ENCODE data around the gene ZNF883.
A peak's percentile ranks its signal among the peaks of the same experiment; 100 is the strongest.

ZNF883 gene

DNA sequence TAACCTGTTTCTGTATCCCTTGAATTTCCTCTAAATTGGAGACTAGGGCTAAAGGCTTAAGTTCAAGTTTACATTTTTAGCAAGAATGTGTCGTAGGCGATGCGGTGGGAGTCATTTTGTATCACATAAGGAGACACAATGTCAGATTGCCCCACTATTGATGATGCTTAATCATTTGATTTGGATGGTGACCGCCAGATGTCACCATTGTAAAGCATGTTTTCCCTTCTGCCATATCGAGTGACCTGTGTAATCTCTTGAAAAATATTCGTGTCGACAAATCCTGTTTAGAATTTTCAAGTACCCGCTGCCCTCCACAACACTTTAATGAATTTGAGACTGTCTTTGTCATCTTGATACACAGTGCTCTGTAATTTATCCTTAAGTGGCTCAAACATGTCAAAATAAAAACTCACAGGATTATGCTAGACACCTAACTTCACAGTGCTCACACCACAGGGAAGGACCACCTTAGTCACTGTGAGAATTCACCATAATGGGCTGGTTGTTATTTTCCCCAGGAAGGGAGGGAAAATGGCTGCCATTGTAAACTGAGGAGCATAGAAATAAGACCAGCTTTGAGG is 86.8 kb downstream of the ZNF883 start:
- H3K27ac ChIP-seq: no peak overlapping the region

DNA sequence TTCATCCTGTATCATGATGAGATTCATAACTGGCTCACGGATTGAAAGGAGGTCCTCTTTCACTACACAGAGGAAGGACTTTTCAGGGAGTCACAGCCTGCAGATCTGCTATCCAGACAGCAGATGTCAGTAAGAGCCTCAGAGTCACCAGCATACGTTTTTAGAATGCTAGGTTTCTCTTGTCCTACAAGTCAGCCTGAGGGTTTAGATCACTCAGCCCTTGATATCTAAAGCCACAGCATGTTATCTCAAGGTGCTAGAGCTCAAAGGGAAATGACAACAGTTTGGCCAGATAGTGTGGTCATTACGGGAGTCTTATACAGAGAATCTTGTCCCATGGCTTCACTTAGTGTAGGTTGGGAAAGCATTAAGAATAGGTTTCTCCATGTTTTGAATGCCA is 90.4 kb downstream of the ZNF883 start:
- Histone ChIP-seq H3K4me3 (no peak overlapping the region), H3K27ac (no peak overlapping the region)

More for the DNA sequence above, 86.8 kb downstream of the ZNF883 start:
- no peak overlapping the region for H3K4me3 ChIP-seq

DNA sequence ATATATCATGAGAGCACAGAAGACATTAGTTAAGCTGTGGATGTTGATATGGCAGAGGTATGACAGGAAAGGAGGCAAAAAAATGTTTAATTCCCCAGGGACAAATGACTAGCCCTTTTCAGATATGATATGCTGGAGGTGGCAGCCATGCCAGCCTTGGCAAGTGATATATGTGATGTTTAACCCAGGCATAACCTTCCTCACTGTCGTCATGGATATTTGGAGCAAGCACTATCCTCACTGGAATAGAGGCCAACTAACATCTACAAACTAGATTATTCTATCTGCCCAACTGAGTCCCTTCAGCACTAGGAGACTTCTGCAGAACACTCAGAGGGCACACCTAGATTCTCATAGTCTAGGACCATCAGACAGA is 94.0 kb downstream of the ZNF883 start:
- Histone ChIP-seq H3K27ac (peak overlapping the region in 1 of 21 experiments; percentile 19), H3K4me3 (no peak overlapping the region)

DNA sequence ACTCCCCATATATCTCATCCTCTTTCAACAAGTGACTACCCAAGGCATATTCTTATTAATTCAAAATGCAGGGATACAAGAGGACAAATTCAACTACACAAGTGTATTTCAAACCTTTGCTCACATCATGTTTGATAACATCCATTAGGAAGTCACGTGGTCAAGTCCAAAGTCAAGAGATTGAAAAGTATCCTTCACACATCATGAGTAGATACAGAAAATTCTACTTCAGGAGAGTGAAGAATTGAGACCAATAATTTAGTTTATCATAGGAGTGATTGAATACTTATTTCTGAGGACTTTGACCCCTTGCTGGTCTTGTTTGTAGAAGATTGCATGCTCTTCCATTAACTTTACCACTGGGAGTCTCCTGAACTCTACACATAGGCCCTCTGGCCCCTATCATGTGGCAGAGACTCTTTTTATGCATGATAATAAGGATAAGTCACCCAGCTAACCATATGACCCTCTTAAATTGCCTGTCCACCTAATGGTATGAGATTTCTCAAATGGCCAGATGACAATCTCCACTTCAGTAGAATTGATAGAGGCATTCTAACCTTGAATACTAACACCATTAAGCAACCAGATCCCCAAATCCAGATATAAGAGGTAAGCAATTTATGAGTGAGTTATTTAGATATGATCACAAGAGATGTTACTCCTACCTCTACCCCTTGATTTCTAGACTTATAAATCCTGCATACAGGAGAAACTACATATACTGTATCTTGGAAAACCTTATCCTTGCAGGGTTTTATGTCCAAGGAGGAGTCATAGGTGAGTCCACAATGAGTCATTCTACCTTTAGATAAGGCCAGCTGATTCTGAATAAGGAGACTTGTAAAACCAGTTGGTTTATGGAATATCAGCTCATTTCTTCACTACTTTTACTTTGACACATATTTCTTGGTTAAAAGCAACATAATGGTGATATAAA is 94.7 kb downstream of the ZNF883 start:
- Histone ChIP-seq H3K27ac (peak overlapping the region in 1 of 21 experiments; percentile 19), H3K4me3 (no peak overlapping the region)

DNA sequence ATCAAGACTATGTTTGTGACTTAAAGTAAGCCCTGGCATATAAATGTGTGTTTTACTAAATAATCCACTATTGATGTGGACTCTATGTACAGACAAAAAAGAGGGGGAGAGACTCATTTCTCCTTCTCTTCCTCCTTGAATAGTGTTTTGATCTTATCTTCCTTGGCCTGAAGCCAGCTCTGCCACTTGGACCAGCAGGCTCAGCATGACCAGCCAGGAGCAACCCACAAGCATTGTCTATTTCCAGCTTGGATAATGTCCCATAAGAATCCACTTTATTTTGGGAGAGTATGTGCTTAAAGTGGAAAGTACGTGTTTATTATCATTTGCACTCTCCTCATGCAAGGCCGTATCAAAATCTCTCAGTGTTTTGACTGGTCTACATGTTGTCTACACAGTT is 97.5 kb downstream of the ZNF883 start:
- no peak overlapping the region for H3K4me3 ChIP-seq
- H3K27ac ChIP-seq: no peak overlapping the region

DNA sequence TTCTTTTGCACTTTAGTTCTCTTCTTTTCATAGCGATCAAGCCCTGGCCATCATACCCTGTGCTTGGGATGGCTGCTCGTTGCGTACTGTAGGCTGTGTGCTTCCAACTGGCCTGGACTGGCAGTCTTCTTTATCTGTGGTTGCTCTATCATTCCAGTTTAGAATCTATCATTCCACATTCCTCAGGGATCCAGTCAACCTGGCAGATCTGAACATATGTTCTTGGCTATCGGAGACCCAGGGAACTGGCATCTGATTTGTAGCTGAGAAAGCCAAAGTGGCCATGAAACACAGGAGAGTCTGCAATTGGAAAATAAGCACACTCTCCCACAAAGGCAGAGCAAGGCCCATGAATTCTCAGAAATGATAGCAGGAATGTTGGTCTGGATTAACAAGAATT is 98.7 kb downstream of the ZNF883 start:
- no peak overlapping the region for H3K4me3 ChIP-seq
- no peak overlapping the region for H3K27ac ChIP-seq

DNA sequence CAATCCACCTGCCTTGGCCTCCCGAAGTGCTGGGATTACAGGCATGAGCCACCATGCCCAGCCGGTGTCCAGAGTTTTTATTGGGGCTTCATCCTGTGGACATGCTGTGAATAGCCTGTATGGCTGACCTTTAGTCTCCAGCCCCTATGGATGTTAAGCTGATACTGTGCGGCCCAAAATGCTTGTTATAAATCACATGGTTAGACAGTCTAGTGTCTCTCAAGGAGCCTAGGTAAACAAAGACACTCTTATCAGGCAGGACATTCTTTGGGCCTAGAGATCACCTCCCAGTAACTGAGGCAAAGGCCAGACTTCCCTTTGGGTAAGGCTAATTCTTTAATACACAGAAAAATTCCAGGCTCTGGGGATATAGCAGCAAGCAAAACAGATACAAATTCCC is 99.4 kb downstream of the ZNF883 start:
- H3K4me3 ChIP-seq: no peak overlapping the region
- no peak overlapping the region for H3K27ac ChIP-seq

DNA sequence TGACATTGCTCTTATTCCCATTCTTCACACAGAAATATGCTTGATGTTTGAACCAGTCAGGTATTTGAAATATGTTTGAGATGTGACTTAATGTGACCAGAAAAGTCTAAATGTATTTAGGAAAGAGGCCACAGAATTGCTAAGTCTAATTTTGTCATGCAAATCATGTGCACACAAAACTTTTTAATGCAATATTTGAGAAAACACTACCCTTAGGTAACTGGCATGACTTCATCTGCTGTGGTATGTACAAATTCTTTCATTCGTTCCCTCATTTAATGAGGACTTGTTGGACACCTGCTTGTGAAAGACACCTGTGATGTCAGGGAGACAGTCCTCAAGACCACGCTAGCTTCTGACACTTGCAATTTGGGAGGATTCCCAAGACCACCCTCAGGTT is 100.3 kb downstream of the ZNF883 start:
- Histone ChIP-seq H3K4me3 (no peak overlapping the region), H3K27ac (no peak overlapping the region)

All from skin epidermis (tissue), 12 donors.